ENCODE data around the gene ZAR1L. TPM values are rescaled to one million over a fixed set of nuclear protein-coding genes. Genes with fewer than 3 reads are reported as not detected.

ZAR1L gene
- polyA plus RNA-seq, 1 donor from 2014 or later = not detected

DNA sequence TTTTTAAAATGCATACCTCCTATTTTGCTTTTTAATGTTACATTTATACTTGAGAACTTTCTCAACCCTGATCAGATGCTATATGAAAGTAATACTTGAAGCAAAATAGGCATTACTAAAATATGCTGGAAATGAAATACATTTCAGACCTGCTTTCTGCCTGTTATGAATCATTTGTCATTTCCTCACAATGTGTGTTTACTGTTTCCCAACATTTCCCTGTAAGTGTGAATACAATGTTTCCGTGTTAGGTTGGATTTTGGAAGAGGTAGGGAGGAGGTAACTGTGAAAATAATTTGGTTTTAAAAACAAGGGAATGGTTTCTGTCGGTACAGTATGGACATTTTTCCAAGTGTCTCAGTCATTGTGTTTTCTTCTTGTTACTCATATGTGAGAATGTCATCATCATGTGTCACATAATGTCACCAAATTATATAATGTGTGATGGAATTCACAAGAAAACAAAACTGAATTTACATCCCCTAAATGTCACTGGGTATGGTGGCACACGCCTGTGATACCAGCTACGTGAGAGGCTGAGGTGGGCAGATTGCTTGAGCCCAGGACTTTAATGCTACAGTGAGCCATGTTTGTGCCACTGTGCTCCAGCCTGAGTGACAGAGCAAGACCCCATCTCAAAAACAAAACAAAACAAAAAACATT is 43.0 kb downstream of the ZAR1L start:
- Histone ChIP-seq H3K27me3 (ENCODE audit: insufficient read depth, low read depth, low read length) (no peaks in the 10 kb centered on the region), H3K4me3 (ENCODE audit: low read length) (no peak overlapping the region), H3K9ac (ENCODE audit: low read length) (no peak overlapping the region), H3K9me2 (ENCODE audit: insufficient read depth, low read length) (no peaks in the 10 kb centered on the region), H3F3A (ENCODE audit: insufficient read depth, low read length, poor library complexity, severe bottlenecking) (no peaks in the 10 kb centered on the region), H4K20me1 (ENCODE audit: insufficient read depth) (no peaks in the 10 kb centered on the region), H3K9me3 (ENCODE audit: low read length) (no peaks in the 10 kb centered on the region), H3K4me2 (ENCODE audit: low read length) (no peak overlapping the region), H3K36me3 (ENCODE audit: insufficient read depth, low read length) (peaks cover 12% of the 10 kb centered on the region), H3K27ac (ENCODE audit: low read length) (no peak overlapping the region), H2AFZ (ENCODE audit: low read depth, low read length) (no peak overlapping the region), H3K79me2 (replicated peaks; ENCODE audit: insufficient read depth, low read length) (no peaks in the 10 kb centered on the region)
- TF ChIP-seq REST (IDR thresholded peaks at IDR 0.05; ENCODE audit: borderline replicate concordance) (no peak), EP300 (conservative IDR thresholded peaks at IDR 0.05; ENCODE audit: poor library complexity, severe bottlenecking) (no peak), SMC3 (conservative IDR thresholded peaks at IDR 0.05; ENCODE audit: poor library complexity) (no peak), RAD21 (conservative IDR thresholded peaks at IDR 0.05) (no peak), EZH2 (IDR thresholded peaks at IDR 0.05; ENCODE audit: borderline replicate concordance, insufficient read depth, low read length, poor library complexity, severe bottlenecking) (no peak), CTCF (IDR thresholded peaks at IDR 0.05; ENCODE audit: poor library complexity, severe bottlenecking) (no peak), TAF1 (IDR thresholded peaks at IDR 0.05; ENCODE audit: low read depth) (no peak), MXI1 (conservative IDR thresholded peaks at IDR 0.05; ENCODE audit: poor library complexity, severe bottlenecking) (no peak), POLR2AphosphoS5 (IDR thresholded peaks at IDR 0.05) (no peak)

- no peaks in the 10 kb centered on the region for H3K27me3 ChIP-seq (ENCODE audit: insufficient read depth, low read depth, low read length)
- H3K4me3 ChIP-seq (ENCODE audit: low read length) = no peak overlapping the region
- no peaks in the 10 kb centered on the region for H3F3A ChIP-seq (ENCODE audit: insufficient read depth, low read length, poor library complexity, severe bottlenecking)
- H3K4me2 ChIP-seq (ENCODE audit: low read length) = no peak overlapping the region
- H3K36me3 ChIP-seq (ENCODE audit: insufficient read depth, low read length) = peaks cover 19% of the 10 kb centered on the region
- no peaks in the 10 kb centered on the region for H3K79me2 ChIP-seq (replicated peaks; ENCODE audit: insufficient read depth, low read length)
- TF ChIP-seq CTCF (IDR thresholded peaks at IDR 0.05; ENCODE audit: poor library complexity, severe bottlenecking) = peak; percentile 50
- TF ChIP-seq RAD21 (conservative IDR thresholded peaks at IDR 0.05) = peak; percentile 27
- TF ChIP-seq MXI1 (conservative IDR thresholded peaks at IDR 0.05; ENCODE audit: poor library complexity, severe bottlenecking) = no peak
- TF ChIP-seq SMC3 (conservative IDR thresholded peaks at IDR 0.05; ENCODE audit: poor library complexity) = peak; percentile 55
- no peak for TF ChIP-seq REST (IDR thresholded peaks at IDR 0.05; ENCODE audit: borderline replicate concordance)
- TF ChIP-seq EP300 (conservative IDR thresholded peaks at IDR 0.05; ENCODE audit: poor library complexity, severe bottlenecking) = no peak
- no peak overlapping the region for H3K9ac ChIP-seq (ENCODE audit: low read length)
- H3K9me2 ChIP-seq (ENCODE audit: insufficient read depth, low read length) = no peaks in the 10 kb centered on the region
- H3K9me3 ChIP-seq (ENCODE audit: low read length) = no peaks in the 10 kb centered on the region
- no peaks in the 10 kb centered on the region for H4K20me1 ChIP-seq (ENCODE audit: insufficient read depth)
- no peak overlapping the region for H3K27ac ChIP-seq (ENCODE audit: low read length)
- no peak overlapping the region for H2AFZ ChIP-seq (ENCODE audit: low read depth, low read length)
Observed at GRCh38 chr13:32267836-32268439, 47.2 kb downstream of the ZAR1L start.

All from neural cell (in vitro differentiated cells).